C4-2B (cell line): ENCODE measurements around the gene HOXB1.

ENCODE experiments used
- ZFX ChIP-seq: fragments of 450-650 bp; IDR thresholded peaks from 2 replicates; pipeline ENCODE4 v1.6.1; 2017
- TF ChIP-seq, protein P1 (sequence below): fragments of 450-650 bp; conservative IDR thresholded peaks from 2 replicates; pipeline ENCODE4 v1.5.1; 2017; ENCODE audit warnings: mild to moderate bottlenecking

DNA sequence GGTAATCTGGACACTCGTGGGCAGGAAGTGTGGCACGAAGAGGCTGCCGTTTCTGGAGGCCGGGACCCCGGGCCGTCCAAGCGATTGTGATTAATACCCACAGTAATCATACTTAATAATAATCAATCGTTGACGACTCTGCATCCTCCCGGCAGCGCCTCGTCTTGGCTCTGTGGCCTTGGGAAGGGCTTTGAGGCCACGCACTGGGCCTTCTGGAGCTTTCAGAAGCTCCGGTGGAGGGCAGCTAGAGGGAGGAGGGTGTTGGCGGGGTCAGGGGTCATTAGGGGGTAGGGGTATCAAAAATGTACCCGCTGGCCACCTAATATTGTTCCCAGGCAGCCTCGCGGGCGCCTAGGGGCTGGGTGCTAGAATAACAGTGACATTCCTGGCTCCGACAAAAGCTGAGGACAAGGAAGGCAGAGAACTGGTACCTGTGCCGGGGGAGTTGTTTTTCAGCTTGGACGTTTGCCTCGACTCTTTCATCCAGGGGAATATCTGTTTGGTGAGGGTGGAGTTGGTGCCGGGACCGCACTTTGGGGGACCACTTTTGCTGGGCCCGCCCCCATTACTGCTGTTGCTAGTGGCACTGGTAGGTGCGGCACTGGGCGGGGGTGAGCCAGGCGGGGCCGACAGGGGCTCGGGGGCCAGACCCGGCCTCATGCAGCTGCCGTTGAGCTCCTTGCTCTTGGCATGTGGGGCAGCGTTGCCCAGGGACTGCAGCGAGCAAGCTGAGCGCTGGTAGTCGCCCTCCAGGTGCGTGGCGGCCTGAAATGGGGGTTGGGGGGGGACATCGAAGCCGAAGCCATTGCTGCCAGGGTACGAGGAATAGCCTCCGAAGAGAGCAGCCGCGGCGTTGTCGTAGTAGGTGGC is 21.0 kb upstream of the HOXB1 start:
- TF ChIP-seq, protein P1, sequence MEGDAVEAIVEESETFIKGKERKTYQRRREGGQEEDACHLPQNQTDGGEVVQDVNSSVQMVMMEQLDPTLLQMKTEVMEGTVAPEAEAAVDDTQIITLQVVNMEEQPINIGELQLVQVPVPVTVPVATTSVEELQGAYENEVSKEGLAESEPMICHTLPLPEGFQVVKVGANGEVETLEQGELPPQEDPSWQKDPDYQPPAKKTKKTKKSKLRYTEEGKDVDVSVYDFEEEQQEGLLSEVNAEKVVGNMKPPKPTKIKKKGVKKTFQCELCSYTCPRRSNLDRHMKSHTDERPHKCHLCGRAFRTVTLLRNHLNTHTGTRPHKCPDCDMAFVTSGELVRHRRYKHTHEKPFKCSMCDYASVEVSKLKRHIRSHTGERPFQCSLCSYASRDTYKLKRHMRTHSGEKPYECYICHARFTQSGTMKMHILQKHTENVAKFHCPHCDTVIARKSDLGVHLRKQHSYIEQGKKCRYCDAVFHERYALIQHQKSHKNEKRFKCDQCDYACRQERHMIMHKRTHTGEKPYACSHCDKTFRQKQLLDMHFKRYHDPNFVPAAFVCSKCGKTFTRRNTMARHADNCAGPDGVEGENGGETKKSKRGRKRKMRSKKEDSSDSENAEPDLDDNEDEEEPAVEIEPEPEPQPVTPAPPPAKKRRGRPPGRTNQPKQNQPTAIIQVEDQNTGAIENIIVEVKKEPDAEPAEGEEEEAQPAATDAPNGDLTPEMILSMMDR = no peak
- no peak for TF ChIP-seq ZFX
